Thyroid gland (tissue), 4 donors: ENCODE data around the gene MOBP.

Experiments used
- POLR2A ChIP-seq, 2 donors: fragments of 450-650 bp; IDR thresholded peaks; one replicate each; pipeline ENCODE4 v1.6.1; 2017; ENCODE audit warnings: antibody characterized with exemption in 2 of 2, mild to moderate bottlenecking in 2 of 2, moderate library complexity in 1 of 2
- TF ChIP-seq, protein P1 (sequence below), 6 experiments: fragments of 200-600 bp in 3 of 6; fragments of 450-650 bp in 3 of 6; sonication (generic) in 3 of 6; IDR thresholded peaks; one replicate each; pipeline ENCODE4 v1.5.1; 2016 to 2019; ENCODE audit warnings: antibody characterized with exemption in 6 of 6, mild to moderate bottlenecking in 2 of 6, inconsistent platforms in 1 of 6, moderate library complexity in 1 of 6

DNA sequence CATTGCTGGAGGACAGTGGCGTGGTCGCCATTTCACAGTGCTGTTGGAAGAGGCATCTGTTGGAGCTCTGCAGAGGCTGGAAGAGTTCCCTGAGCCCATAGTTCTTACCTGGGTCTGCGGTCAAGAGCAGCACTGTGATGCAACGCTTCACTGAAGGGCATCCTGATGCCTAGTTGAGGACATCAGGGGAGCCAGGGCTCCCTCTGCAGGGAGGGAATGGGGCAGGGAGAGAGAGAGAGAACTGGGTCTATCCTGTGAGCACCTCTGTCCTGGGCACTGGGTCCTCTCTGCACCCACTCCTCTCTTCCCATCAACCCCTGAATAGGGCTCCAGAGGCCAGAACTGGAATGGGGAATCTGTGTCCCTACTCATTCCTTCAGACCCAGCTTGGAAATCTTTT lies 23.9 kb upstream of the MOBP start:
- TF ChIP-seq, protein P1, sequence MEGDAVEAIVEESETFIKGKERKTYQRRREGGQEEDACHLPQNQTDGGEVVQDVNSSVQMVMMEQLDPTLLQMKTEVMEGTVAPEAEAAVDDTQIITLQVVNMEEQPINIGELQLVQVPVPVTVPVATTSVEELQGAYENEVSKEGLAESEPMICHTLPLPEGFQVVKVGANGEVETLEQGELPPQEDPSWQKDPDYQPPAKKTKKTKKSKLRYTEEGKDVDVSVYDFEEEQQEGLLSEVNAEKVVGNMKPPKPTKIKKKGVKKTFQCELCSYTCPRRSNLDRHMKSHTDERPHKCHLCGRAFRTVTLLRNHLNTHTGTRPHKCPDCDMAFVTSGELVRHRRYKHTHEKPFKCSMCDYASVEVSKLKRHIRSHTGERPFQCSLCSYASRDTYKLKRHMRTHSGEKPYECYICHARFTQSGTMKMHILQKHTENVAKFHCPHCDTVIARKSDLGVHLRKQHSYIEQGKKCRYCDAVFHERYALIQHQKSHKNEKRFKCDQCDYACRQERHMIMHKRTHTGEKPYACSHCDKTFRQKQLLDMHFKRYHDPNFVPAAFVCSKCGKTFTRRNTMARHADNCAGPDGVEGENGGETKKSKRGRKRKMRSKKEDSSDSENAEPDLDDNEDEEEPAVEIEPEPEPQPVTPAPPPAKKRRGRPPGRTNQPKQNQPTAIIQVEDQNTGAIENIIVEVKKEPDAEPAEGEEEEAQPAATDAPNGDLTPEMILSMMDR (IDR thresholded peaks at IDR 0.05): no peak
- TF ChIP-seq POLR2A (IDR thresholded peaks at IDR 0.05): no peak
